Esophagus muscularis mucosa (tissue), 4 donors: ENCODE results near the gene SMC6. TPM values are rescaled to one million over a fixed set of nuclear protein-coding genes. Genes with fewer than 3 reads are reported as not detected.

Experiments
- DNase-seq: peaks from one replicate; pipeline ENCODE4 v3.0.0-alpha.2; 2017; ENCODE audit errors: extremely low spot score
- H3K27ac ChIP-seq, 4 donors: fragments of 200-600 bp; sonication (generic); replicated peaks in 1 of 4; 1 replicate in 3 of 4; 2 replicates in 1 of 4; pipeline ENCODE4 v1.5.1; 2016 to 2019; ENCODE audit warnings: mild to moderate bottlenecking in 1 of 4
- H3K27me3 ChIP-seq, 4 donors: fragments of 200-600 bp; sonication (generic); one replicate each; pipeline versions ENCODE4 v1.5.1 to v1.6.0; 2016 to 2019
- H3K36me3 ChIP-seq, 4 donors: fragments of 200-600 bp; sonication (generic); one replicate each; pipeline ENCODE4 v1.5.1; 2016 to 2019
- H3K4me1 ChIP-seq, 4 donors: fragments of 200-600 bp; sonication (generic); one replicate each; pipeline ENCODE4 v1.5.1; 2016 to 2019
- H3K4me3 ChIP-seq, 4 donors: fragments of 200-600 bp; sonication (generic); 1 replicate in 2 of 4; 2 replicates in 2 of 4; pipeline ENCODE4 v1.5.1; 2016 to 2019; ENCODE audit warnings: mild to moderate bottlenecking in 4 of 4, moderate library complexity in 1 of 4
- H3K9me3 ChIP-seq, 4 donors: fragments of 200-600 bp; sonication (generic); 1 replicate in 3 of 4; 2 replicates in 1 of 4; pipeline ENCODE4 v1.5.1; 2016 to 2019
- EP300 ChIP-seq: sonication (generic); formaldehyde crosslinking; IDR thresholded peaks from one replicate; pipeline ENCODE4 v1.6.1; 2017; ENCODE audit warnings: antibody characterized with exemption
- POLR2A ChIP-seq: fragments of 450-650 bp; IDR thresholded peaks from one replicate; pipeline ENCODE4 v1.6.1; 2017; ENCODE audit warnings: antibody characterized with exemption, moderate library complexity, mild to moderate bottlenecking, low read depth
- POLR2AphosphoS5 ChIP-seq, 2 donors: sonication (generic); formaldehyde crosslinking; IDR thresholded peaks; one replicate each; pipeline ENCODE4 v1.6.1; 2017; ENCODE audit warnings: antibody characterized with exemption in 2 of 2
- WGBS: methylation state at CpG from one replicate; pipeline ENCODE4 v1.1.5; 2018; 5-methylcytosine and 5-hydroxymethylcytosine counted together
- intact Hi-C: fragments of 100-400 bp; cut with DNase I; formaldehyde crosslinking; loops from one replicate; pipeline ENCODE4 v1.15.1; 2023
- total RNA-seq, 4 donors: library from RNA; depleted of rRNA; stranded (reverse); fragments of >200 nt; gene quantifications; one replicate each; pipeline versions ENCODE4 v1.1.0 to v1.2.1, GENCODE V29; 2016
- TF ChIP-seq, protein P1 (sequence below), 3 experiments: fragments of 200-600 bp in 2 of 3; fragments of 450-650 bp in 1 of 3; sonication (generic) in 2 of 3; IDR thresholded peaks; one replicate each; pipeline ENCODE4 v1.5.1; 2017 to 2019; ENCODE audit warnings: antibody characterized with exemption in 3 of 3, mild to moderate bottlenecking in 2 of 3, moderate library complexity in 1 of 3

Gene SMC6
- total RNA-seq, 4 donors from 2014 or later = 8.1 to 11.1 (median 9.7) TPM

DNA sequence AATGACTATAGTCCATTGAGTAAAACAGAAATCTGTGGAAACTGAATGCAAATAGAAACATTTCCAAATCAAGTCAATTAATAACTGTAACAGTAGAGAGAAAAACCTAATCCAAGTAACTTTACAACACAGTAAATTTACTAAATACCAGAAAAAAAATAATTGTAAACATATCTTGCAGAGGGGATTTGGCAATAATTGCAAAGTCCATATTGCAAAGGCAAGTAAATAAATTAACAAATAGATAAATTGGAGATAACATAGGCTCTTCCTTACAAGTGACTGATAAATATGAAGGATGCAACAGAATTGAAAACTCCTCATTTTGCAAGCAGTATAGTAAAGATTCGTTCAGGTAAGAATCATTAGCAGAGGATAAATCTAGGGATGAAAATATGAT, 65.0 kb downstream of the SMC6 start:
- Histone ChIP-seq H3K27me3 (no peaks in the 10 kb centered on the region), H3K4me1 (no peaks in the 10 kb centered on the region), H3K9me3 (no peaks in the 10 kb centered on the region), H3K4me3 (no peak overlapping the region), H3K27ac (no peak overlapping the region), H3K36me3 (peaks cover 5 to 59% (median 35%) of the 10 kb centered on the region in 4 donors)
- 86% methylated on average over 1 of the region's 1 CpG for WGBS
- TF ChIP-seq, protein P1, sequence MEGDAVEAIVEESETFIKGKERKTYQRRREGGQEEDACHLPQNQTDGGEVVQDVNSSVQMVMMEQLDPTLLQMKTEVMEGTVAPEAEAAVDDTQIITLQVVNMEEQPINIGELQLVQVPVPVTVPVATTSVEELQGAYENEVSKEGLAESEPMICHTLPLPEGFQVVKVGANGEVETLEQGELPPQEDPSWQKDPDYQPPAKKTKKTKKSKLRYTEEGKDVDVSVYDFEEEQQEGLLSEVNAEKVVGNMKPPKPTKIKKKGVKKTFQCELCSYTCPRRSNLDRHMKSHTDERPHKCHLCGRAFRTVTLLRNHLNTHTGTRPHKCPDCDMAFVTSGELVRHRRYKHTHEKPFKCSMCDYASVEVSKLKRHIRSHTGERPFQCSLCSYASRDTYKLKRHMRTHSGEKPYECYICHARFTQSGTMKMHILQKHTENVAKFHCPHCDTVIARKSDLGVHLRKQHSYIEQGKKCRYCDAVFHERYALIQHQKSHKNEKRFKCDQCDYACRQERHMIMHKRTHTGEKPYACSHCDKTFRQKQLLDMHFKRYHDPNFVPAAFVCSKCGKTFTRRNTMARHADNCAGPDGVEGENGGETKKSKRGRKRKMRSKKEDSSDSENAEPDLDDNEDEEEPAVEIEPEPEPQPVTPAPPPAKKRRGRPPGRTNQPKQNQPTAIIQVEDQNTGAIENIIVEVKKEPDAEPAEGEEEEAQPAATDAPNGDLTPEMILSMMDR (IDR thresholded peaks at IDR 0.05) = no peak
- TF ChIP-seq EP300 (no peak), POLR2A (no peak), POLR2AphosphoS5 (IDR thresholded peaks at IDR 0.05) (no peak)
- intact Hi-C loops = no loop called here
- DNase-seq = no peak

DNA sequence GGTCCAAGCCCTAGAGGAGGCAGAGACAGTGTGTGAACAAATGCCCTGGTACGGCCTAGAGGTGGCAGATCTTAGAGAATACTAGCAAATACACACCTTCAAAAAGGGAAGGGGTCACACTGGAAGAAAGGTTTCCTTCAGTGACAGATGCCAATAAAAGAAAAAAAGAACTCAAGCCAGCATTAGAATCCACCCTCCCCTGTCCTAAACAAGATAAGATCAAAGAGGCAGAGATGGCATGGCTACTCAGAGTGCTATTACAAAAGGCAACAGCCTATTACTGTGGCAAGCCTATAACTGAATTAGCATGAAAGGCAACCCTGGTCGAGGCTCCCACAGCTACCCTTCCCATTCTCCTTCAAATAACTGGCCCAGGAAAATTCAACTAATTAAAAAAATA, 69.6 kb downstream of the SMC6 start:
- H3K27ac ChIP-seq = no peak overlapping the region
- no peaks in the 10 kb centered on the region for H3K9me3 ChIP-seq
- DNase-seq = no peak
- peaks cover 11 to 55% (median 40%) of the 10 kb centered on the region in 4 donors for H3K36me3 ChIP-seq
- no peak for TF ChIP-seq POLR2A
- no peak for TF ChIP-seq EP300
- TF ChIP-seq, protein P1 (IDR thresholded peaks at IDR 0.05) = no peak
- TF ChIP-seq POLR2AphosphoS5 (IDR thresholded peaks at IDR 0.05) = no peak
- intact Hi-C loops = no loop called here
- no peak overlapping the region for H3K4me3 ChIP-seq
- 95% methylated on average over 2 of the region's 2 CpGs for WGBS
- no peaks in the 10 kb centered on the region for H3K4me1 ChIP-seq
- H3K27me3 ChIP-seq = no peaks in the 10 kb centered on the region

DNA sequence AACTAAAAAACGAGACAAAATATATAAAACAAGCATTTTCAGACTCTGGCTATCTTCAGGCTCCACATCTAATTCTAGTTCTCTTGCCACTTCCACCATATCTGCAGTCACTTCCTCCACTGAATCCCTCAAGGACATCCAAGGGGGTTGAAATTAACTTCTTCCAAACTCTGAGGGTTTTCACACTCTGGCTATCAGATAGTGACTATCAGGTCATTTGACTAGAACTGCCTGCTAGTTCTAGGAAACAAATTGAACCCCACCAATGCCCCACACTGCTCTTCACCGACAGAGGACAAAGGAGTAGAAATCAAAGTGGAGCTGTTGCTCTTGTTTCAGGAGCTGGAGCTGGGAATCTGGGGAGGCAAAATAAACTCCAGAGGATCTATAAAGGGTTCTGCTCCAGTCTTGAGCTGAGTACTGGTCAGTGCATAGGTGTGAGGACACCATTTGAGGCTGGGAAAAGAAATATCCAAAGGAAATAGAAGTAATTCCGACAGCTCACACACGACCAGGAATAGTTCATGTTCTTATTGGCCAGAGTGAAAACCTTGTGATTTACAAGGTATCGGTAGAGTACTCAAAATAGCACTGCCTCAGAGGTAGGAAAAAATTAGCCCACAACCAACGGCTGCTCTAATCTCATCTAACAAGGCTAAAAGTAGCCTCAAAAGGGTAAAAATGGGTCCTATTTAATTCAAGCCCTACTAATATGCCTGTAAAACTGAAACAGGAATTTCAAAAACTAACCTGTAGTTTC, 71.3 kb downstream of the SMC6 start:
- Histone ChIP-seq H3K36me3 (peaks cover 6 to 59% (median 39%) of the 10 kb centered on the region in 4 donors), H3K4me1 (no peaks in the 10 kb centered on the region), H3K9me3 (no peaks in the 10 kb centered on the region), H3K27ac (no peak overlapping the region), H3K4me3 (no peak overlapping the region), H3K27me3 (no peaks in the 10 kb centered on the region)
- no peak for DNase-seq
- 96% methylated on average over 6 of the region's 6 CpGs for WGBS
- intact Hi-C loops = no loop called here
- TF ChIP-seq POLR2A (no peak), POLR2AphosphoS5 (IDR thresholded peaks at IDR 0.05) (no peak), EP300 (no peak)
- TF ChIP-seq, protein P1 (IDR thresholded peaks at IDR 0.05) = no peak

DNA sequence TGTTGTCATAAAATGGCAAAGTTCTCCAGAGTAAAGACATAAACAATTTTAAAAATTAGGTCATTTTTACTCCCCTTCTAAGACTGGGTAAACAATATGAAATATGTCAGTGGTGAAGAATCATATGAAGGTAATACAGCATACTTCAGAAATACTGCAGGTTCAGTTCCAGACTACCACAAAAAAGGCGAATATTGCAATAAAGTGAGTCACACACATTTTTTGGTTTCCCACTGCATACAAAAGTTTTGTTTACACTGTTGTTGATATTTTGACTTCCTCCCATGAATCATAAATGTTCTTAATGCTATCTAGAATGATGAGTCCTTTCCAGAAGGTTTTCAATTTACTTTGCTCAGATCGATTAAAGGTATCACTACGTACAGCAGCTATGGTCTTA, 73.5 kb downstream of the SMC6 start:
- 98% methylated on average over 3 of the region's 3 CpGs for WGBS
- no peak for DNase-seq
- TF ChIP-seq POLR2A = no peak
- TF ChIP-seq, protein P1 (IDR thresholded peaks at IDR 0.05) = no peak
- intact Hi-C loops = no loop called here
- no peaks in the 10 kb centered on the region for H3K27me3 ChIP-seq
- H3K27ac ChIP-seq = no peak overlapping the region
- peaks cover 9 to 60% (median 34%) of the 10 kb centered on the region in 4 donors for H3K36me3 ChIP-seq
- H3K9me3 ChIP-seq = no peaks in the 10 kb centered on the region
- no peak overlapping the region for H3K4me3 ChIP-seq
- H3K4me1 ChIP-seq = no peaks in the 10 kb centered on the region

DNA sequence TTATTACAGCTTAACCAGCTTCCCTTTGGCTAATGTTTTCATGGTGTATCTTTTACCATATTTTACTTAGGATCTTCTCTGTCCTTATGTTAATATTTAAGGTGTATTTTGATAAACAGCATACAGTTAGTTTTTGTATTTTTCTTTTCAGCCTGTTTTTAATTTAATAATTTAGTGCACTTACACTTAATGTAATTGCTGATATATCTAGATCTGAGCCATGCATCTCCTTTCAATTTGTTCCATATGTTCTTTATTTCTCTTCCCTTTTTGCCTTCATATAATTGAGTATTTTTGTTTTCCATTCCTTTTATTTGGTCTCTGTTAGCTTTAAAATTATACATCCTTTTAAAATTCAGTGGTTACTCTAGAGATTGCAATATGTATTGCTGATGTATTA, 78.8 kb downstream of the SMC6 start:
- H3K27me3 ChIP-seq = no peaks in the 10 kb centered on the region
- H3K27ac ChIP-seq = no peak overlapping the region
- peaks cover 9 to 34% (median 16%) of the 10 kb centered on the region in 4 donors for H3K36me3 ChIP-seq
- H3K4me3 ChIP-seq = no peak overlapping the region
- no peak for DNase-seq
- TF ChIP-seq EP300 = no peak
- TF ChIP-seq POLR2AphosphoS5 (IDR thresholded peaks at IDR 0.05) = no peak
- no peak for TF ChIP-seq POLR2A
- TF ChIP-seq, protein P1 (IDR thresholded peaks at IDR 0.05) = no peak
- no peaks in the 10 kb centered on the region for H3K4me1 ChIP-seq
- H3K9me3 ChIP-seq = no peaks in the 10 kb centered on the region
- intact Hi-C loops = loop anchor here (10.0 kb wide), 1 partner anchor 200 kb away; no protein-coding TSS in a partner anchor
